ENCODE data around the gene AGXT2.
"Not testable (repeated sequence)": the region's sequence is repeated elsewhere in the genome, so short reads cannot be mapped to it uniquely, and the experiment has no call there.

The AGXT2 gene

DNA sequence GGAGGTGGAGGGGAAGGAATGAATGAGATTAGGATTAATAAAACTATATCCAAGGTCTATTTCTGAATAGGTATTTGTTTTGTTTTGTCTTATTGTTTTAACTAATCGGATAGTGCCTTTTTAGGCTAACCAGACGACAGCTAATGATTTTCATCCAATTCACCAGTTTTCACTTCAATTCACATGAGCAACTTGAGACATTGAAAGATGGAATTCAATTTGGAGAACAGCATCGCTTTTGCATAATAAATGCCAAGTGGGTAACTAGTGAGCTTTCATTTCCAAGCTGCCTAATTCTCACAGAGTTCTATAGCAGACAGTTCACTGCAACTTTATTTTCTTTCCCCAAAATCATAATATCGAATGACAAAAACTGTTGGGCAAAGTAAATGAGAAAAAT lies 5.0 kb downstream of the AGXT2 start:
- Histone ChIP-seq H3K27me3 (ENCODE audit: low read depth, low read length) (peaks cover 21% of the 10 kb centered on the region), H3K36me3 (replicated peaks; ENCODE audit: low read depth, low read length) (no peaks in the 10 kb centered on the region), H3K4me3 (ENCODE audit: low read length) (no peak overlapping the region), H3K27ac (ENCODE audit: low read length) (no peak overlapping the region), H3K4me2 (ENCODE audit: low read length) (no peak overlapping the region), H3K4me1 (ENCODE audit: low read length) (no peaks in the 10 kb centered on the region), H3K9me3 (ENCODE audit: insufficient read depth, low read length) (no peaks in the 10 kb centered on the region), H3K79me2 (ENCODE audit: low read length) (no peaks in the 10 kb centered on the region), H2AFZ (ENCODE audit: low read depth, low read length) (no peak overlapping the region), H3K9ac (ENCODE audit: low read length) (no peak overlapping the region), H4K20me1 (ENCODE audit: insufficient read depth, low read length) (no peaks in the 10 kb centered on the region)
- TF ChIP-seq CTCF (IDR thresholded peaks at IDR 0.05; ENCODE audit: low read depth, low read length), result no peak
- no peak for TF ChIP-seq EZH2phosphoT487 (IDR thresholded peaks at IDR 0.05; ENCODE audit: low read depth)

GRCh38 chr5:35041261-35041660 lies 6.5 kb downstream of the AGXT2 start:
- no peaks in the 10 kb centered on the region for H3K4me1 ChIP-seq (ENCODE audit: low read length)
- no peak overlapping the region for H2AFZ ChIP-seq (ENCODE audit: low read depth, low read length)
- H3K4me3 ChIP-seq (ENCODE audit: low read length), result no peak overlapping the region
- no peaks in the 10 kb centered on the region for H4K20me1 ChIP-seq (ENCODE audit: insufficient read depth, low read length)
- H3K79me2 ChIP-seq (ENCODE audit: low read length), result no peaks in the 10 kb centered on the region
- H3K4me2 ChIP-seq (ENCODE audit: low read length), result no peak overlapping the region
- no peak overlapping the region for H3K27ac ChIP-seq (ENCODE audit: low read length)
- no peaks in the 10 kb centered on the region for H3K9me3 ChIP-seq (ENCODE audit: insufficient read depth, low read length)
- peaks cover 24% of the 10 kb centered on the region for H3K27me3 ChIP-seq (ENCODE audit: low read depth, low read length)
- TF ChIP-seq EZH2phosphoT487 (IDR thresholded peaks at IDR 0.05; ENCODE audit: low read depth) (no peak), CTCF (IDR thresholded peaks at IDR 0.05; ENCODE audit: low read depth, low read length) (no peak)
- H3K36me3 ChIP-seq (replicated peaks; ENCODE audit: low read depth, low read length), result no peaks in the 10 kb centered on the region
- no peak overlapping the region for H3K9ac ChIP-seq (ENCODE audit: low read length)

DNA sequence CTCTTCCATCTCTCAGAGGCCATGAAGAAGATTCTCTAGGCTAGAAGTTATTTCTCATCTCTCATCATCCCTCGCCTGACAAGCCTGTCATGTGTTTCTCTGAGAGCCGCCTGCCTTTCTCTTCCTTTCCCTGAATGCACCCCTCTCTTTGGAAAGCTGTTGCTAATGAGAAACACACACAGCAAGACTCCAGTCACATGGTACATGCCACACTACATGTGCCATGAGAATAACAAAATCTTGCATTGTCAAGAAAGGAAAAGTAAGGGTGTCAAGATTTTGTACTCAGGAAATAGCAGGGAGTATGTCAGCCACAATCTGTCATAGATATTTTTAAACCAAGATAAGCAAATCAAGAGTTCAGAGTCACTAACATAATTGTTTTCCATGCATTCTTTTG lies 8.9 kb downstream of the AGXT2 start:
- no peaks in the 10 kb centered on the region for H3K4me1 ChIP-seq (ENCODE audit: low read length)
- no peaks in the 10 kb centered on the region for H3K9me3 ChIP-seq (ENCODE audit: insufficient read depth, low read length)
- no peak overlapping the region for H2AFZ ChIP-seq (ENCODE audit: low read depth, low read length)
- H3K36me3 ChIP-seq (replicated peaks; ENCODE audit: low read depth, low read length), result no peaks in the 10 kb centered on the region
- no peak overlapping the region for H3K9ac ChIP-seq (ENCODE audit: low read length)
- TF ChIP-seq CTCF (IDR thresholded peaks at IDR 0.05; ENCODE audit: low read depth, low read length) (no peak), EZH2phosphoT487 (IDR thresholded peaks at IDR 0.05; ENCODE audit: low read depth) (no peak)
- no peak overlapping the region for H3K4me2 ChIP-seq (ENCODE audit: low read length)
- no peak overlapping the region for H3K4me3 ChIP-seq (ENCODE audit: low read length)
- H3K79me2 ChIP-seq (ENCODE audit: low read length), result no peaks in the 10 kb centered on the region
- peaks cover 26% of the 10 kb centered on the region for H3K27me3 ChIP-seq (ENCODE audit: low read depth, low read length)
- no peak overlapping the region for H3K27ac ChIP-seq (ENCODE audit: low read length)
- no peaks in the 10 kb centered on the region for H4K20me1 ChIP-seq (ENCODE audit: insufficient read depth, low read length)

DNA sequence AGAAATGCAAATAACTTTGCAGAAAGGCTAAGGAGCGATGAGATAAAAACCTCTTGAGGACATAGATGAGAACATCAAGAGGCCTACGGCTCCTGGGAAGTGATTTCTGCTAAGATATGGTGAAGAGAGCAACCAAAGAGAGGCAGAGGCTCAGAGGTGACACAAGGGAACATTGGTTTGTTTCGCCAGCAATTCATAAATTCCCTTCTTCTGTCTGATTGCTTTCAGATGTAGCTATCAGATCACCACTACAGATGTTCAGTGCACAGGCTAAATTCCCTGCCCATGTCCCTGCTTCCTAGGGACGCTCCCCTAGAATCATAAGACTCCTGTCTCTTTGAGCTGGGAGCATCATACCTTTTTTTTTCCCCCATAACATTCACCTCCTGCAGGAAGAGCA lies 11.2 kb downstream of the AGXT2 start:
- H3K27me3 ChIP-seq (ENCODE audit: low read depth, low read length), result peaks cover 28% of the 10 kb centered on the region
- H3K4me3 ChIP-seq (ENCODE audit: low read length), result no peak overlapping the region

DNA sequence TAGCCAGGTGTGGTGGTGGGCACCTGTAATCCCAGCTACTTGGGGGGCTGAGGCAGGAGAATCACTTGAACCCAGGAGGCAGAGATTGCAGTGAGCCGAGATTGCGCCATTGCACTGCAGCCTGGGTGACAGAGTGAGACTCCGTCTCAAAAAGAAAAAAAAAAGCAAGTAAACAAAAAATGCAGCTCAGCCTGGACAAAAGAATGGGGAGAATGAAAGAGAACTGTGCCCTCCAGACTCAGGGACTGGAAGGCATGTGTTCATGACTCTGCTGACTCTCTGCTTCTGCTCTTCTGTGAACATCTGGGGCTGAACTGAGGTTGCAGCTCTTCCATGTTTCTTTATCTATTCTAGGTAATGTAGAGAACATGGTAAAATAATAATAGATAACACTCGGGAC lies 11.8 kb downstream of the AGXT2 start:
- not testable (repeated sequence) for H3K36me3 ChIP-seq (replicated peaks; ENCODE audit: low read depth, low read length); H3K4me3 ChIP-seq (ENCODE audit: low read length); H3K9me3 ChIP-seq (ENCODE audit: insufficient read depth, low read length)

More for the DNA sequence above, 11.2 kb downstream of the AGXT2 start:
- no peak overlapping the region for H3K9ac ChIP-seq (ENCODE audit: low read length)
- no peaks in the 10 kb centered on the region for H3K4me1 ChIP-seq (ENCODE audit: low read length)
- H3K27ac ChIP-seq (ENCODE audit: low read length), result no peak overlapping the region
- TF ChIP-seq EZH2phosphoT487 (IDR thresholded peaks at IDR 0.05; ENCODE audit: low read depth) (no peak), CTCF (IDR thresholded peaks at IDR 0.05; ENCODE audit: low read depth, low read length) (no peak)
- no peaks in the 10 kb centered on the region for H3K36me3 ChIP-seq (replicated peaks; ENCODE audit: low read depth, low read length)
- H3K9me3 ChIP-seq (ENCODE audit: insufficient read depth, low read length), result no peaks in the 10 kb centered on the region
- H3K4me2 ChIP-seq (ENCODE audit: low read length), result no peak overlapping the region
- no peaks in the 10 kb centered on the region for H3K79me2 ChIP-seq (ENCODE audit: low read length)
- no peak overlapping the region for H2AFZ ChIP-seq (ENCODE audit: low read depth, low read length)
- H4K20me1 ChIP-seq (ENCODE audit: insufficient read depth, low read length), result no peaks in the 10 kb centered on the region

More for the DNA sequence above, 11.8 kb downstream of the AGXT2 start:
- H3K27ac ChIP-seq (ENCODE audit: low read length); H3K9ac ChIP-seq (ENCODE audit: low read length); H3K4me2 ChIP-seq (ENCODE audit: low read length); H3K4me1 ChIP-seq (ENCODE audit: low read length); H3K79me2 ChIP-seq (ENCODE audit: low read length); H2AFZ ChIP-seq (ENCODE audit: low read depth, low read length); H4K20me1 ChIP-seq (ENCODE audit: insufficient read depth, low read length): not testable (repeated sequence)
- peaks cover 27% of the 10 kb centered on the region for H3K27me3 ChIP-seq (ENCODE audit: low read depth, low read length)
